NCI-H82 treated with DMSO at 0.1 percent for 48 hours (cell line): Measurements from ENCODE around the gene ERC2.
"Not testable (repeated sequence)": the region's sequence is repeated elsewhere in the genome, so short reads cannot be mapped to it uniquely, and the experiment has no call there.

Source experiments
- DNase-seq: peaks from one replicate; lab custom pipeline; 2025; ENCODE audit not compliant: unreplicated experiment; lab: John Stamatoyannopoulos, UW

ERC2 gene

GRCh38 chr3:55855311-55855710 lies 613.0 kb downstream of the ERC2 start:
- no peak for DNase-seq

- no peak for DNase-seq
Measured at GRCh38 chr3:55854494-55854893, 613.8 kb downstream of the ERC2 start.

- DNase-seq: no peak
Measured at GRCh38 chr3:55852326-55852725, 615.9 kb downstream of the ERC2 start.

GRCh38 chr3:55842204-55842603 lies 626.1 kb downstream of the ERC2 start:
- DNase-seq: no peak

- DNase-seq: not testable (repeated sequence)
Measured at GRCh38 chr3:55831876-55832275, 636.4 kb downstream of the ERC2 start.

- DNase-seq: no peak
Measured at GRCh38 chr3:55828712-55829111, 639.6 kb downstream of the ERC2 start.

GRCh38 chr3:55827786-55828185 lies 640.5 kb downstream of the ERC2 start:
- no peak for DNase-seq

GRCh38 chr3:55826731-55827496 lies 641.4 kb downstream of the ERC2 start:
- DNase-seq: no peak

- no peak for DNase-seq
Measured at GRCh38 chr3:55826097-55826496, 642.2 kb downstream of the ERC2 start.

GRCh38 chr3:55824406-55824805 lies 643.9 kb downstream of the ERC2 start:
- DNase-seq: no peak

- no peak for DNase-seq
Measured at GRCh38 chr3:55823829-55824228, 644.4 kb downstream of the ERC2 start.

GRCh38 chr3:55823001-55823400 lies 645.3 kb downstream of the ERC2 start:
- DNase-seq: no peak

GRCh38 chr3:55819005-55819404 lies 649.3 kb downstream of the ERC2 start:
- DNase-seq: no peak

- no peak for DNase-seq
Measured at GRCh38 chr3:55818485-55818884, 649.8 kb downstream of the ERC2 start.

- DNase-seq: no peak
Measured at GRCh38 chr3:55816794-55817576, 651.3 kb downstream of the ERC2 start.

- DNase-seq: no peak
Measured at GRCh38 chr3:55815262-55815661, 653.0 kb downstream of the ERC2 start.

- no peak for DNase-seq
Measured at GRCh38 chr3:55813268-55814097, 654.8 kb downstream of the ERC2 start.

- DNase-seq: no peak
Measured at GRCh38 chr3:55812394-55813013, 655.8 kb downstream of the ERC2 start.

- DNase-seq: no peak
Measured at GRCh38 chr3:55807210-55807609, 661.1 kb downstream of the ERC2 start.

- DNase-seq: no peak
Measured at GRCh38 chr3:55805169-55805568, 663.1 kb downstream of the ERC2 start.
